Measurements from ENCODE around the gene FAM184B. TPM values are rescaled to one million over a fixed set of nuclear protein-coding genes. Genes with fewer than 3 reads are reported as not detected.
"Not testable (repeated sequence)": the region's sequence is repeated elsewhere in the genome, so short reads cannot be mapped to it uniquely, and the experiment has no call there.

The FAM184B gene
- total RNA-seq, 1 donor from 2014 or later: not detected

DNA sequence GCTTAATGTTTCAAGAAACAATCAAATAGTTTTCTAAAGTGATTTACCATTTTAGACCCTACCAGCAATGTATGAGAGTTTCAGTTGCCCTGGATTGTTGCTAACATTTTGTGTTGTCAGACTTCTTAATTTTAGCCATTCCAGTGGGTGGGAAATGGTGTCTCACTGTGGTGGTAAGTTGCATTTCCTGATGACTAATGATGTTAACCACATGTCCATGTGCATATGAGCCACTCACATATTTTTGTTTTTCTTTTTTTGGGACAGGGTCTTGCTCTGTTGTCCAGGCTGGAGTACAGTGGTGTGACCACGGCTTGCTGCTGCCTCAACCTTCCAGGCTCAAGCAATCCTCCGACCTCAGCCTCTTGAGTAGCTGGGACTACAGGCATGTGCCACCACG lies 118.7 kb downstream of the FAM184B start:
- no peak overlapping the region for H3K4me3 ChIP-seq
- DNase-seq (ENCODE audit: extremely low spot score in 2 of 2): no peak
- intact Hi-C loops (cut with DNase I): no loop called here
- no peaks in the 10 kb centered on the region for H3K4me1 ChIP-seq
- no peaks in the 10 kb centered on the region for H3K27me3 ChIP-seq
- TF ChIP-seq POLR2A (IDR thresholded peaks at IDR 0.05) (no peak), POLR2AphosphoS5 (IDR thresholded peaks at IDR 0.05; ENCODE audit: insufficient read depth in 1 of 2, low read depth in 1 of 2) (no peak), CTCF (IDR thresholded peaks at IDR 0.05) (no peak)
- no peak overlapping the region for H3K27ac ChIP-seq
- no peaks in the 10 kb centered on the region for H3K9me3 ChIP-seq
- H3K36me3 ChIP-seq: no peaks in the 10 kb centered on the region

GRCh38 chr4:17659196-17659595 lies 122.2 kb downstream of the FAM184B start:
- DNase-seq (ENCODE audit: extremely low spot score in 2 of 2); H3K36me3 ChIP-seq; H3K27ac ChIP-seq; H3K9me3 ChIP-seq; H3K4me3 ChIP-seq; H3K27me3 ChIP-seq; H3K4me1 ChIP-seq; intact Hi-C loops (cut with DNase I): not testable (repeated sequence)

DNA sequence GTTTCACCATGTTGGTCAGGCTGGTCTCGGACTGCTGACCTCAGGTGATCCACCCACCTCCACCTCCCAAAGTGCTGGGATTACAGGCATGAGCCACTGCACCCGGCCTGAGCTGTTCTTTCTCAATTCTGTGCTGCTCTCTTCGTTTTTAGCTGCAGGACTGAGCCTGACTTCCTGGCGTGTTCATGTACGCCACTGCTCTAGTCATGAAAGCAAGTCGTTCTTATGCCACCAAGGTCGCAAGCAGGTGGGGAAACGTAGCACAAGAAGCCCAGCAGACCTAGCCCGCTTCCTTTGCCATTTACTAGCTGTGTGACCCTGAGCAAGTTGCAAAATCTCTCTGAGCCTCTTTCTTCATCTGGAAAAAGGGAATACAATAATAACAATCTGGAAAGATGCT lies 123.6 kb downstream of the FAM184B start:
- TF ChIP-seq POLR2A (IDR thresholded peaks at IDR 0.05): no peak
- TF ChIP-seq CTCF (IDR thresholded peaks at IDR 0.05): no peak
- TF ChIP-seq POLR2AphosphoS5 (IDR thresholded peaks at IDR 0.05; ENCODE audit: insufficient read depth in 1 of 2, low read depth in 1 of 2): no peak
- H3K9me3 ChIP-seq: no peaks in the 10 kb centered on the region
- H3K4me3 ChIP-seq: no peak overlapping the region
- intact Hi-C loops (cut with DNase I): no loop called here
- H3K4me1 ChIP-seq: no peaks in the 10 kb centered on the region
- no peaks in the 10 kb centered on the region for H3K27me3 ChIP-seq
- H3K27ac ChIP-seq: no peak overlapping the region
- H3K36me3 ChIP-seq: no peaks in the 10 kb centered on the region
- DNase-seq (ENCODE audit: extremely low spot score in 2 of 2): no peak

DNA sequence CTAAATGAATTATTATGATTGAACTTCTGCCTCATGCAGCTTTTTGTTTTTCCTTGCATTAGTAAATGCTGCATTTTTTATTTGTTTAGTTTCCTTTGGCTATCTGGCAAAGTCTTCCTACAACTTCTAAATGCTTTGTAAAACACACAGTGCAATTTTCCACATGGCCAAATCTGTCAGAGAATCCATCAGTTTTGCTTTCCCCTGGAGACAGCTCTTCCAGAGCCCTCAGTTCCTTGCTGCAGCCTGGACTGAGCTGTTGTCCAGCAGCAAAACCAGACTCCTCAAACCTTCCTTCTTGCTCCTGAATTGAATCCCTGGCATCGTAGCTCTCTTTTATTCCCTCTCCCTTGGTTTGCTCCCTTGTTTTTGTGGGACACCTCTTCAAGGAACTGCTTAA lies 124.3 kb downstream of the FAM184B start:
- no peaks in the 10 kb centered on the region for H3K27me3 ChIP-seq
- no peaks in the 10 kb centered on the region for H3K36me3 ChIP-seq
- TF ChIP-seq CTCF (IDR thresholded peaks at IDR 0.05) (no peak), POLR2AphosphoS5 (IDR thresholded peaks at IDR 0.05; ENCODE audit: insufficient read depth in 1 of 2, low read depth in 1 of 2) (no peak), POLR2A (IDR thresholded peaks at IDR 0.05) (no peak)
- no peaks in the 10 kb centered on the region for H3K9me3 ChIP-seq
- H3K4me3 ChIP-seq: no peak overlapping the region
- no peak overlapping the region for H3K27ac ChIP-seq
- no peaks in the 10 kb centered on the region for H3K4me1 ChIP-seq
- intact Hi-C loops (cut with DNase I): no loop called here
- DNase-seq (ENCODE audit: extremely low spot score in 2 of 2): no peak

GRCh38 chr4:17654701-17655100 lies 126.7 kb downstream of the FAM184B start:
- Histone ChIP-seq H3K36me3 (no peaks in the 10 kb centered on the region), H3K4me1 (no peaks in the 10 kb centered on the region), H3K27ac (no peak overlapping the region), H3K9me3 (no peaks in the 10 kb centered on the region), H3K27me3 (no peaks in the 10 kb centered on the region), H3K4me3 (no peak overlapping the region)
- no peak for TF ChIP-seq POLR2AphosphoS5 (IDR thresholded peaks at IDR 0.05; ENCODE audit: insufficient read depth in 1 of 2, low read depth in 1 of 2)
- no peak for TF ChIP-seq POLR2A (IDR thresholded peaks at IDR 0.05)
- no peak for TF ChIP-seq CTCF (IDR thresholded peaks at IDR 0.05)
- no peak for DNase-seq (ENCODE audit: extremely low spot score in 2 of 2)
- intact Hi-C loops (cut with DNase I): no loop called here

DNA sequence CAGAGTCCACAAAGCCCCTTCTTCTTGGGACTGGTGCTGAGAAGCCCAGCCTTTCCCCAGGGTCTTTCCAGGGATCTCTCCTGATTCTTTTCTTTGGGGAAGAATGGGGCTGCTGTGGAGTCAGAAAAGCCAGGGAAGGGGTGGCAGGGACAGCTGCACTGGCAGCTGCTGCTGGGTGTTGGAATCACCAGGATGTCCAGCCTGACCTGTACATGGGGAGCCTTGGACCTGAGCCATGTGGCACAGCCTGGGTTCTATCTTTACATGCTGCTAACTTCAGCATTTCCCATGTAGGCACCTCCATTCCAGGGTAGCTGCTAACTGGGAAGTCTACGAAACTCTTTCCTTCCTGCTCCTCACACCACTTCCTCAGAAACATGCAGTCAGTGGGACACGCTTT lies 131.0 kb downstream of the FAM184B start:
- intact Hi-C loops (cut with DNase I): no loop called here
- H3K27ac ChIP-seq: no peak overlapping the region
- DNase-seq (ENCODE audit: extremely low spot score in 2 of 2): peak in 1 of 2 donors; percentile 34

More for the DNA sequence above, 131.0 kb downstream of the FAM184B start:
- Histone ChIP-seq H3K9me3 (no peaks in the 10 kb centered on the region), H3K4me1 (no peaks in the 10 kb centered on the region), H3K4me3 (no peak overlapping the region), H3K36me3 (no peaks in the 10 kb centered on the region), H3K27me3 (no peaks in the 10 kb centered on the region)
- TF ChIP-seq CTCF (IDR thresholded peaks at IDR 0.05) (no peak), POLR2AphosphoS5 (IDR thresholded peaks at IDR 0.05; ENCODE audit: insufficient read depth in 1 of 2, low read depth in 1 of 2) (no peak), POLR2A (IDR thresholded peaks at IDR 0.05) (no peak)

Data from vagina (tissue), 2 donors.